ENCODE results near the gene MTM1.

DNA sequence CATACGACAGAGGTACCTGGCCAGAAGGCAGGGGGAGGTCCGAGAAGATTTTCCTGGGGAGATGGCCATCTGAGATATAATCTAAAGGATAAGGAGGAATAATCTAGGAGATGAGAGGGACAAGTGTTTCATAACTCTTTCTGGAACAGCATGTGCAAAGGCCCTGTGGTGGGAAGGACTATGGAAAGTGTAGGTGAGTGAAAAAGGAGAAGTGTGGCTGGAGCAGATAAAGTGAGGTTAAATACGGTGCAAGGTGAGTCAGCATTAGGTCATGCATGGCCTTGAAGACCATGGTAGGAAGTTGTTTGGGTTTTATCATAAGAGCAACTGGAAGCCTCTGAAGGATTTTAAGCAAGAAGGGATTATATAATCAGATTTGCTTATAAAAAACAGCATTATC is 34.6 kb upstream of the MTM1 start:
- no peak for TF ChIP-seq ZNF70 (CRISPR knock-in tag; IDR thresholded peaks at IDR 0.05)
- no peak for TF ChIP-seq RARB (CRISPR knock-in tag; IDR thresholded peaks at IDR 0.05)
- no peak for TF ChIP-seq PATZ1 (CRISPR knock-in tag; IDR thresholded peaks at IDR 0.05; ENCODE audit: borderline replicate concordance)
- TF ChIP-seq ZNF565 (CRISPR knock-in tag; conservative IDR thresholded peaks at IDR 0.05; ENCODE audit: low read depth), result no peak
